Kidney (tissue), 14 donors: ENCODE results near the gene PSMC3. TPM values are rescaled to one million over a fixed set of nuclear protein-coding genes. Genes with fewer than 3 reads are reported as not detected.

ENCODE experiments used
- DNase-seq, 5 donors: peaks; one replicate each; pipeline ENCODE4 v3.0.0-alpha.2; 2013 to 2020
- FAIRE-seq: peaks from 2 replicates; lab custom pipeline; 2012; peaks lifted over from hg19 to GRCh38; lab: Jason Lieb, UNC
- H3K27ac ChIP-seq, 2 donors: one replicate each; pipeline ENCODE4 v1.7.0; 2013; ENCODE audit warnings: low read depth in 2 of 2, low read length in 2 of 2, inconsistent platforms in 1 of 2
- H3K27me3 ChIP-seq: one replicate; pipeline ENCODE4 v1.7.1; 2013; ENCODE audit warnings: low read length, inconsistent platforms; ENCODE audit not compliant: control insufficient read depth, insufficient read depth
- H3K36me3 ChIP-seq, 3 donors: one replicate each; pipeline versions ENCODE4 v1.7.0 to v1.7.1; 2013; ENCODE audit warnings: low read length in 3 of 3, control low read depth in 1 of 3, inconsistent platforms in 1 of 3; ENCODE audit not compliant: insufficient read depth in 3 of 3, control insufficient read depth in 2 of 3
- H3K4me1 ChIP-seq, 3 donors: one replicate each; pipeline versions ENCODE4 v1.7.0 to v1.7.1; 2013; ENCODE audit warnings: low read length in 3 of 3, inconsistent platforms in 1 of 3, low read depth in 1 of 3; ENCODE audit not compliant: control insufficient read depth in 2 of 3, insufficient read depth in 2 of 3
- H3K4me3 ChIP-seq, 3 donors: one replicate each; pipeline versions ENCODE4 v1.7.0 to v1.8.1; 2013; ENCODE audit warnings: low read length in 3 of 3, control low read depth in 1 of 3, inconsistent platforms in 1 of 3
- H3K9ac ChIP-seq, 3 donors: one replicate each; pipeline versions ENCODE4 v1.7.0 to v1.7.1; 2013; ENCODE audit warnings: low read length in 3 of 3, control low read depth in 1 of 3, inconsistent platforms in 1 of 3
- H3K9me3 ChIP-seq, 3 donors: one replicate each; pipeline versions ENCODE4 v1.7.0 to v1.7.1; 2013; ENCODE audit warnings: low read length in 3 of 3, control low read depth in 1 of 3, inconsistent platforms in 1 of 3; ENCODE audit not compliant: control insufficient read depth in 2 of 3, insufficient read depth in 1 of 3
- intact Hi-C: fragments of 100-400 bp; cut with DNase I; formaldehyde crosslinking; loops from one replicate; pipeline ENCODE4 v1.11.1; 2022
- polyA plus RNA-seq: library from polyadenylated mRNA; stranded (reverse); fragments of 350-450 nt; fragmentation: Illumina TruSeq; extraction: RNeasy Lipid Tissue Mini Kit (QIAGEN cat#74804); gene quantifications from one replicate; pipeline ENCODE4 v1.2.3, GENCODE V29; 2014; ENCODE audit warnings: low read depth, low replicate concordance; ENCODE audit not compliant: insufficient read depth
- total RNA-seq: library from RNA; stranded (reverse); fragmentation: NEBNext Ultra II Directional; extraction: Animal tissue kit (Norgen Biotek cat#: 25700); gene quantifications from one replicate; pipeline ENCODE4 v1.2.1, GENCODE V29; 2021
- TF ChIP-seq, protein P1 (sequence below): IDR thresholded peaks from 3 replicates; pipeline ENCODE4 v1.5.1; 2012; ENCODE audit warnings: mild to moderate bottlenecking, moderate library complexity, borderline replicate concordance; ENCODE audit not compliant: insufficient read depth; ENCODE audit errors: extremely low read depth
- donor health status: control.
- donor health status: control.
- donor health status: control.
- donor health status: control.
- donor health status: control.
- donor health status: DM: yes; HTN: yes; CAD: no.
- donor health status: Normal renal cell carcinoma (clear cell type).

The PSMC3 gene
- total and polyA plus RNA-seq, 2 donors from 2014 or later = 103 to 171 TPM

- no peak overlapping the region for H3K9ac ChIP-seq
- no peaks in the 10 kb centered on the region for H3K9me3 ChIP-seq
- DNase-seq = peak in 1 of 5 donors; percentile 29
- no peaks in the 10 kb centered on the region for H3K27me3 ChIP-seq
- intact Hi-C loops = no loop called here
- no peak overlapping the region for H3K4me3 ChIP-seq
- no peaks in the 10 kb centered on the region for H3K36me3 ChIP-seq
- peaks cover 0 to 3% (median 0%) of the 10 kb centered on the region in 3 donors for H3K4me1 ChIP-seq
- no peak for FAIRE-seq
- TF ChIP-seq, protein P1, sequence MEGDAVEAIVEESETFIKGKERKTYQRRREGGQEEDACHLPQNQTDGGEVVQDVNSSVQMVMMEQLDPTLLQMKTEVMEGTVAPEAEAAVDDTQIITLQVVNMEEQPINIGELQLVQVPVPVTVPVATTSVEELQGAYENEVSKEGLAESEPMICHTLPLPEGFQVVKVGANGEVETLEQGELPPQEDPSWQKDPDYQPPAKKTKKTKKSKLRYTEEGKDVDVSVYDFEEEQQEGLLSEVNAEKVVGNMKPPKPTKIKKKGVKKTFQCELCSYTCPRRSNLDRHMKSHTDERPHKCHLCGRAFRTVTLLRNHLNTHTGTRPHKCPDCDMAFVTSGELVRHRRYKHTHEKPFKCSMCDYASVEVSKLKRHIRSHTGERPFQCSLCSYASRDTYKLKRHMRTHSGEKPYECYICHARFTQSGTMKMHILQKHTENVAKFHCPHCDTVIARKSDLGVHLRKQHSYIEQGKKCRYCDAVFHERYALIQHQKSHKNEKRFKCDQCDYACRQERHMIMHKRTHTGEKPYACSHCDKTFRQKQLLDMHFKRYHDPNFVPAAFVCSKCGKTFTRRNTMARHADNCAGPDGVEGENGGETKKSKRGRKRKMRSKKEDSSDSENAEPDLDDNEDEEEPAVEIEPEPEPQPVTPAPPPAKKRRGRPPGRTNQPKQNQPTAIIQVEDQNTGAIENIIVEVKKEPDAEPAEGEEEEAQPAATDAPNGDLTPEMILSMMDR = no peak
- no peak overlapping the region for H3K27ac ChIP-seq
Measured at GRCh38 chr11:47390422-47390760, 35.8 kb downstream of the PSMC3 start.

- no peak overlapping the region for H3K27ac ChIP-seq
- DNase-seq = no peak
Measured at GRCh38 chr11:47389577-47390421, 36.4 kb downstream of the PSMC3 start.

GRCh38 chr11:47388697-47389576 is 37.3 kb downstream of the PSMC3 start:
- no peak for DNase-seq

More at GRCh38 chr11:47389577-47390421, 36.4 kb downstream of the PSMC3 start:
- H3K4me1 ChIP-seq = peaks cover 0 to 3% (median 0%) of the 10 kb centered on the region in 3 donors
- intact Hi-C loops = no loop called here
- H3K9me3 ChIP-seq = no peaks in the 10 kb centered on the region
- H3K9ac ChIP-seq = no peak overlapping the region
- no peaks in the 10 kb centered on the region for H3K27me3 ChIP-seq
- TF ChIP-seq, protein P1 = no peak
- H3K36me3 ChIP-seq = no peaks in the 10 kb centered on the region
- H3K4me3 ChIP-seq = no peak overlapping the region
- no peak for FAIRE-seq

More at GRCh38 chr11:47388697-47389576, 37.3 kb downstream of the PSMC3 start:
- no peaks in the 10 kb centered on the region for H3K4me1 ChIP-seq
- intact Hi-C loops = no loop called here
- H3K9ac ChIP-seq = no peak overlapping the region
- H3K36me3 ChIP-seq = no peaks in the 10 kb centered on the region
- TF ChIP-seq, protein P1 = no peak
- no peak for FAIRE-seq
- no peaks in the 10 kb centered on the region for H3K27me3 ChIP-seq
- H3K27ac ChIP-seq = peak overlapping the region in 1 of 2 donors; percentile 28
- H3K9me3 ChIP-seq = no peaks in the 10 kb centered on the region
- H3K4me3 ChIP-seq = no peak overlapping the region
